CD4-positive, alpha-beta T cell (primary cell): ENCODE measurements around the gene DGLUCY. TPM values are rescaled to one million over a fixed set of nuclear protein-coding genes. Genes with fewer than 3 reads are reported as not detected.

Experiments
- ATAC-seq: fragments of 200-7000 bp; cut with Tn5 transposase; one replicate; pipeline ENCODE4 v1.10.0; 2022; ENCODE audit warnings: mild to moderate bottlenecking; ENCODE audit not compliant: poor library complexity
- CTCF ChIA-PET: fragments of 350-600 bp; sonication (Branson Sonifier 250); formaldehyde crosslinking; loops from one replicate; lab custom pipeline; 2021; ENCODE audit warnings: antibody characterized with exemption, inconsistent platforms; lab: Charles Lee
- POLR2A ChIA-PET: fragments of 350-600 bp; sonication (Branson Sonifier 250); formaldehyde crosslinking; loops from one replicate; lab custom pipeline; 2021; ENCODE audit warnings: antibody characterized with exemption, inconsistent platforms; lab: Charles Lee
- DNase-seq, 14 experiments: peaks; one replicate each; pipeline ENCODE4 v3.0.0-alpha.2; 2013 to 2020; ENCODE audit warnings: mixed read lengths in 2 of 14
- H3K27ac ChIP-seq, 2 donors: one replicate each; pipeline versions ENCODE4 v1.5.1 to v1.7.0; 2013; ENCODE audit warnings: low read length in 2 of 2, low read depth in 1 of 2, mild to moderate bottlenecking in 1 of 2
- H3K27me3 ChIP-seq, 2 experiments: 1 replicate in 1 of 2; 2 replicates in 1 of 2; pipeline versions ENCODE4 v1.6.1 to v1.7.0; 2013; ENCODE audit warnings: low read length in 2 of 2, control low read depth in 1 of 2, mild to moderate bottlenecking in 1 of 2, moderate library complexity in 1 of 2; ENCODE audit not compliant: insufficient read depth in 2 of 2, control insufficient read depth in 1 of 2
- H3K36me3 ChIP-seq: one replicate; pipeline ENCODE4 v1.6.1; 2013; ENCODE audit warnings: low read length, control low read depth; ENCODE audit not compliant: insufficient read depth
- H3K4me1 ChIP-seq: one replicate; pipeline ENCODE4 v1.6.1; 2013; ENCODE audit warnings: low read length, control low read depth; ENCODE audit not compliant: insufficient read depth
- H3K4me3 ChIP-seq: one replicate; pipeline ENCODE4 v1.5.1; 2013; ENCODE audit warnings: mild to moderate bottlenecking, low read length, moderate library complexity
- H3K9me3 ChIP-seq, 2 experiments: 1 replicate in 1 of 2; 2 replicates in 1 of 2; pipeline versions ENCODE4 v1.6.1 to v1.7.0; 2013; ENCODE audit warnings: low read length in 2 of 2, mild to moderate bottlenecking in 2 of 2, control low read depth in 1 of 2, moderate library complexity in 1 of 2; ENCODE audit not compliant: control insufficient read depth in 1 of 2, insufficient read depth in 1 of 2
- H3K27ac Mint-ChIP-seq: one replicate; pipeline ENCODE4 v1.8.0; 2020; ENCODE audit warnings: mixed read lengths
- H3K27me3 Mint-ChIP-seq: one replicate; pipeline ENCODE4 v1.8.0; 2021; ENCODE audit warnings: mixed read lengths
- H3K36me3 Mint-ChIP-seq: one replicate; pipeline ENCODE4 v1.8.0; 2021; ENCODE audit warnings: low read depth, mixed read lengths
- H3K4me1 Mint-ChIP-seq: one replicate; pipeline ENCODE4 v1.8.0; 2021; ENCODE audit warnings: low read depth, mixed read lengths
- H3K4me3 Mint-ChIP-seq: one replicate; pipeline ENCODE4 v1.8.0; 2020; ENCODE audit warnings: mild to moderate bottlenecking, mixed read lengths
- H3K9me3 Mint-ChIP-seq: one replicate; pipeline ENCODE4 v1.8.0; 2020; ENCODE audit warnings: mixed read lengths
- intact Hi-C, 2 experiments: fragments of 100-400 bp; cut with DNase I in 1 of 2; cut with micrococcal nuclease in 1 of 2; formaldehyde crosslinking; loops; one replicate each; pipeline versions ENCODE4 v1.15.1 to v1.9.0; 2023 to 2025; cut with DNase I, micrococcal nuclease
- total RNA-seq, 174 experiments: library from RNA in 2 of 174; stranded (reverse) in 2 of 174; gene quantifications; one replicate each; pipeline ENCODE4 v1.2.3 and lab custom pipeline; 2021 to 2026
- TF ChIP-seq, protein P1 (sequence below): fragments of 200-600 bp; IDR thresholded peaks from one replicate; pipeline ENCODE4 v1.8.0; 2022; ENCODE audit warnings: antibody characterized with exemption, mild to moderate bottlenecking

DGLUCY gene
- total RNA-seq, 2 experiments from 2014 or later = 33.0 to 34.9 TPM

DNA sequence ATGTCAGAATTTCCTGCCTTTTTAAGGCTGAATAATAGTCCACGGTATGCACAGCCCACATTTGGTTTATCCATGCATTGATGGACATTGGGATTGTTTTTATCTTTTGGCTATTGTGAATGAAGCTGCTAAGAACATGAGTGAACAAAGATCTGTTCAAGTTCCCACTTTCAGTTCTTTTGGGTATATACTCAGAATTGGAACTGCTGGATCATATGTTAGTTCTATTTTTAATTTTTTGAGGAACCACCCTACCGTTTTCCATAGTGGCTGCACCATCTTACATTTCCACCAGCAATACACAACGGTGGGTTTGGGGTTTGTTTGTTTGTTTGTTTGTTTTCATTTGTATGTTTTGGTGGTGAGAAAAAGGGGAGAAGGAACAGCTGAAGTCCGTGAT lies 124.2 kb downstream of the DGLUCY start:
- peak overlapping the region; percentile 77 for H3K27ac Mint-ChIP-seq
- H3K36me3 Mint-ChIP-seq = peaks cover 18% of the 10 kb centered on the region
- Histone ChIP-seq H3K4me3 (no peak overlapping the region), H3K9me3 (no peaks in the 10 kb centered on the region), H3K27ac (no peak overlapping the region), H3K27me3 (no peaks in the 10 kb centered on the region), H3K36me3 (peaks cover 25% of the 10 kb centered on the region), H3K4me1 (peaks cover 78% of the 10 kb centered on the region)
- no peak for ATAC-seq
- no peaks in the 10 kb centered on the region for H3K27me3 Mint-ChIP-seq
- POLR2A ChIA-PET = interaction anchor here (0.7 to 9.5 kb wide), 3 partner anchors 8 to 19 kb away, joined by 4 to 178 read pairs (median 5); no protein-coding TSS in a partner anchor
- H3K4me3 Mint-ChIP-seq = no peak overlapping the region
- H3K4me1 Mint-ChIP-seq = peaks cover 73% of the 10 kb centered on the region
- DNase-seq = no peak
- CTCF ChIA-PET = no interaction called here
- H3K9me3 Mint-ChIP-seq = no peaks in the 10 kb centered on the region
- intact Hi-C loops = no loop called here
- TF ChIP-seq, protein P1, sequence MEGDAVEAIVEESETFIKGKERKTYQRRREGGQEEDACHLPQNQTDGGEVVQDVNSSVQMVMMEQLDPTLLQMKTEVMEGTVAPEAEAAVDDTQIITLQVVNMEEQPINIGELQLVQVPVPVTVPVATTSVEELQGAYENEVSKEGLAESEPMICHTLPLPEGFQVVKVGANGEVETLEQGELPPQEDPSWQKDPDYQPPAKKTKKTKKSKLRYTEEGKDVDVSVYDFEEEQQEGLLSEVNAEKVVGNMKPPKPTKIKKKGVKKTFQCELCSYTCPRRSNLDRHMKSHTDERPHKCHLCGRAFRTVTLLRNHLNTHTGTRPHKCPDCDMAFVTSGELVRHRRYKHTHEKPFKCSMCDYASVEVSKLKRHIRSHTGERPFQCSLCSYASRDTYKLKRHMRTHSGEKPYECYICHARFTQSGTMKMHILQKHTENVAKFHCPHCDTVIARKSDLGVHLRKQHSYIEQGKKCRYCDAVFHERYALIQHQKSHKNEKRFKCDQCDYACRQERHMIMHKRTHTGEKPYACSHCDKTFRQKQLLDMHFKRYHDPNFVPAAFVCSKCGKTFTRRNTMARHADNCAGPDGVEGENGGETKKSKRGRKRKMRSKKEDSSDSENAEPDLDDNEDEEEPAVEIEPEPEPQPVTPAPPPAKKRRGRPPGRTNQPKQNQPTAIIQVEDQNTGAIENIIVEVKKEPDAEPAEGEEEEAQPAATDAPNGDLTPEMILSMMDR = no peak

DNA sequence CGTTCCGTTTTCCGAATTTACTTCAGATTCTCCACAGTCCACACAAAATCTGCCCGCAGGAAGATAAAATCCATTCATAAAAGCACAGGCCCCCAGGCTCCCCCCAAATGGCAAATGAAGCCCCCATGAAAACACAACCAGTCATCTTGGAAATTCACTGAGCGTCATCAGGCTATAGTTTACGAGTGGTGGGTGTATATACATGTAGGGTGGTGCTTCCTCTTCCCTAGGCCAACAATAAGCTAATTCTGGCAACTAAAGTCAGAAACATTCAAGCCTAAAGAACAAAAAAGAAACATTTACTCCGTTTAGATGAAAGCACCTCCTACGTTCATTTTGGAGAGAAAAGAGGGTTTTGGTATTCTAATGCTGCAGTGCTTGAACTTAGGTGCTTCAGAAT lies 124.8 kb downstream of the DGLUCY start:
- intact Hi-C loops = no loop called here
- peak overlapping the region; percentile 11 for H3K4me3 Mint-ChIP-seq
- peaks cover 21% of the 10 kb centered on the region for H3K36me3 ChIP-seq
- ATAC-seq (no peak), DNase-seq (no peak)
- H3K27me3 ChIP-seq = no peaks in the 10 kb centered on the region
- TF ChIP-seq, protein P1 = no peak
- no peaks in the 10 kb centered on the region for H3K27me3 Mint-ChIP-seq
- H3K4me3 ChIP-seq = no peak overlapping the region
- POLR2A ChIA-PET = interaction anchor here (0.7 to 9.5 kb wide), 4 partner anchors 8 to 18 kb away, joined by 4 to 178 read pairs (median 4); no protein-coding TSS in a partner anchor
- H3K9me3 Mint-ChIP-seq = no peaks in the 10 kb centered on the region
- peak overlapping the region; percentile 77 for H3K27ac Mint-ChIP-seq
- peaks cover 78% of the 10 kb centered on the region for H3K4me1 ChIP-seq
- H3K4me1 Mint-ChIP-seq = peaks cover 78% of the 10 kb centered on the region
- no peaks in the 10 kb centered on the region for H3K9me3 ChIP-seq
- no peak overlapping the region for H3K27ac ChIP-seq
- CTCF ChIA-PET = interaction anchor here (0.9 kb wide), 1 partner anchor 61 kb away, joined by 3 read pairs; no protein-coding TSS in a partner anchor
- peaks cover 23% of the 10 kb centered on the region for H3K36me3 Mint-ChIP-seq

DNA sequence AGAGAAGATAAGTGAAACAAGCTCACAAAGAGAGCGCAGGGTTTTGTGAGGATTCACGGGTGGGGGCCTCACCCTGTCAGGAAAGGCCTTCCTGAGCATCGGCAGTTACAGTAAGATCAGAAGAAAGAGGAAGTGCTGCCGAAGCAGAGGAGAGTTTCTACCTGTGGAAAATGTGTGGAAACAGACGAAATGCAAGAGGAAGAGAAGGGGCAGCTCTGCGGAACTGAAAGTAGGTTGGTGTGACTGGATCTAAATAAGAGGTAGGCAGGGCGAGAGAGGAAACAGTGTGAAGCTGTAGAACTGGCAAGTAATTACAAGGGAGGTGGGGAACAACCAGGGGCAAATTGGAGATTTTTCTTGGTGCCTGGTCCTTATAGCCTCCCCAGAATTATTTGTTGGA lies 128.0 kb downstream of the DGLUCY start:
- Histone ChIP-seq H3K27ac (peak overlapping the region; percentile 56 to 97), H3K9me3 (peaks cover 0 to 9% of the 10 kb centered on the region in 2 experiments), H3K27me3 (no peaks in the 10 kb centered on the region), H3K4me3 (peak overlapping the region; percentile 65), H3K36me3 (peaks cover 2% of the 10 kb centered on the region), H3K4me1 (peaks cover 84% of the 10 kb centered on the region)
- intact Hi-C loops = loop anchor here (2.0 to 10.0 kb wide), 5 partner anchors 13 to 857 kb away; partner anchors contain the start of genes CCDC88C (in 1 of the 2) and RPS6KA5 (in 1 of the 2)
- Mint-ChIP-seq H3K27ac (peak overlapping the region; percentile 85), H3K4me1 (peaks cover 92% of the 10 kb centered on the region), H3K27me3 (no peaks in the 10 kb centered on the region), H3K36me3 (peaks cover 34% of the 10 kb centered on the region), H3K4me3 (peak overlapping the region; percentile 90), H3K9me3 (no peaks in the 10 kb centered on the region)
- ATAC-seq (no peak), DNase-seq (peak in 4 of 14 experiments; percentile 62 to 75 (median 73))
- ChIA-PET CTCF (no interaction called here), POLR2A (interaction anchor here (0.6 to 10.0 kb wide), 14 partner anchors 8 to 619 kb away, joined by 3 to 187 read pairs (median 4); no protein-coding TSS in a partner anchor)
- TF ChIP-seq, protein P1 = no peak
